WTC11 (cell line): ENCODE results near the gene RASGRP4. TPM values are rescaled to one million over a fixed set of nuclear protein-coding genes. Genes with fewer than 3 reads are reported as not detected.

Experiments
- ELF4 ChIP-seq: sonication (generic); formaldehyde crosslinking; IDR thresholded peaks from 2 replicates; pipeline ENCODE4 v1.8.1; 2022; ENCODE audit warnings: low read depth, mild to moderate bottlenecking, moderate library complexity, missing genetic modification reagents
- FOXK1 ChIP-seq: sonication (generic); formaldehyde crosslinking; IDR thresholded peaks from 2 replicates; pipeline ENCODE4 v1.8.0; 2022; ENCODE audit warnings: mild to moderate bottlenecking, moderate library complexity, missing genetic modification reagents
- FOXP1 ChIP-seq: sonication (generic); formaldehyde crosslinking; IDR thresholded peaks from 2 replicates; pipeline ENCODE4 v1.8.0; 2022; ENCODE audit warnings: missing genetic modification reagents, mild to moderate bottlenecking, moderate library complexity, borderline replicate concordance
- GABPB1 ChIP-seq: sonication (generic); formaldehyde crosslinking; IDR thresholded peaks from 2 replicates; pipeline ENCODE4 v1.8.1; 2023; ENCODE audit warnings: mild to moderate bottlenecking, missing genetic modification reagents
- NFE2L1 ChIP-seq: sonication (generic); formaldehyde crosslinking; IDR thresholded peaks from 2 replicates; pipeline ENCODE4 v1.8.1; 2023; ENCODE audit warnings: missing genetic modification reagents
- NR2C2 ChIP-seq: sonication (generic); formaldehyde crosslinking; IDR thresholded peaks from 2 replicates; pipeline ENCODE4 v1.8.0; 2022; ENCODE audit warnings: mild to moderate bottlenecking, missing genetic modification reagents
- SP1 ChIP-seq: sonication (generic); formaldehyde crosslinking; conservative IDR thresholded peaks from 2 replicates; pipeline ENCODE4 v1.8.1; 2022; ENCODE audit warnings: missing genetic modification reagents
- TCF7 ChIP-seq: sonication (generic); formaldehyde crosslinking; IDR thresholded peaks from 2 replicates; pipeline ENCODE4 v1.8.0; 2022; ENCODE audit warnings: mild to moderate bottlenecking, low read depth, missing genetic modification reagents, moderate library complexity
- TEAD1 ChIP-seq: sonication (generic); formaldehyde crosslinking; IDR thresholded peaks from 2 replicates; pipeline ENCODE4 v1.8.0; 2022; ENCODE audit warnings: mild to moderate bottlenecking, missing genetic modification reagents
- TEAD4 ChIP-seq: sonication (generic); formaldehyde crosslinking; IDR thresholded peaks from 2 replicates; pipeline ENCODE4 v1.8.0; 2022; ENCODE audit warnings: mild to moderate bottlenecking, missing genetic modification reagents
- ZNF263 ChIP-seq: sonication (generic); formaldehyde crosslinking; IDR thresholded peaks from 2 replicates; pipeline ENCODE4 v1.8.1; 2022; ENCODE audit warnings: low read depth, mild to moderate bottlenecking, moderate library complexity, missing genetic modification reagents
- ZNF423 ChIP-seq: fragments of 250-450 bp; sonication (Bioruptor Pico); IDR thresholded peaks from 2 replicates; pipeline ENCODE4 v2.1.2; 2022; ENCODE audit warnings: mild to moderate bottlenecking, moderate library complexity
- total RNA-seq: library from RNA; stranded (reverse); gene quantifications from 3 replicates; pipeline ENCODE4 v1.2.3, GENCODE V29; 2021
- TF ChIP-seq, protein P1 (sequence below): sonication (generic); formaldehyde crosslinking; IDR thresholded peaks from 2 replicates; pipeline ENCODE4 v1.8.1; 2022; ENCODE audit warnings: low read depth, missing genetic modification reagents, borderline replicate concordance
- TF ChIP-seq, protein P2 (sequence below): sonication (generic); formaldehyde crosslinking; IDR thresholded peaks from 2 replicates; pipeline ENCODE4 v1.8.0; 2023; ENCODE audit warnings: missing genetic modification reagents, mild to moderate bottlenecking, borderline replicate concordance
- TF ChIP-seq, protein P3 (sequence below): sonication (generic); formaldehyde crosslinking; IDR thresholded peaks from 2 replicates; pipeline ENCODE4 v1.8.1; 2023; ENCODE audit warnings: mild to moderate bottlenecking, missing genetic modification reagents
- TF ChIP-seq, protein P4 (sequence below): sonication (generic); formaldehyde crosslinking; conservative IDR thresholded peaks from 2 replicates; pipeline ENCODE4 v1.8.1; 2022; ENCODE audit warnings: mild to moderate bottlenecking, missing genetic modification reagents
- TF ChIP-seq, protein P5 (sequence below): sonication (generic); formaldehyde crosslinking; IDR thresholded peaks from 2 replicates; pipeline ENCODE4 v1.8.1; 2022; ENCODE audit warnings: mild to moderate bottlenecking, moderate library complexity, missing genetic modification reagents
- TF ChIP-seq, protein P6 (sequence below): sonication (generic); formaldehyde crosslinking; IDR thresholded peaks from 2 replicates; pipeline ENCODE4 v1.8.1; 2022; ENCODE audit warnings: low read depth, mild to moderate bottlenecking, moderate library complexity, missing genetic modification reagents, borderline replicate concordance
- TF ChIP-seq, protein P7 (sequence below): sonication (generic); formaldehyde crosslinking; IDR thresholded peaks from 2 replicates; pipeline ENCODE4 v1.8.0; 2023; ENCODE audit warnings: mild to moderate bottlenecking, missing genetic modification reagents
- TF ChIP-seq, protein P8 (sequence below): fragments of 250-450 bp; sonication (Bioruptor Pico); IDR thresholded peaks from 2 replicates; pipeline ENCODE4 v2.1.2; 2022; ENCODE audit warnings: mild to moderate bottlenecking, moderate library complexity
- TF ChIP-seq, protein P9 (sequence below): fragments of 250-450 bp; sonication (Bioruptor Pico); IDR thresholded peaks from 2 replicates; pipeline ENCODE4 v1.9.0; 2021; ENCODE audit warnings: mild to moderate bottlenecking

RASGRP4 gene
- total RNA-seq, 1 experiment from 2014 or later, result 2.5 TPM

DNA sequence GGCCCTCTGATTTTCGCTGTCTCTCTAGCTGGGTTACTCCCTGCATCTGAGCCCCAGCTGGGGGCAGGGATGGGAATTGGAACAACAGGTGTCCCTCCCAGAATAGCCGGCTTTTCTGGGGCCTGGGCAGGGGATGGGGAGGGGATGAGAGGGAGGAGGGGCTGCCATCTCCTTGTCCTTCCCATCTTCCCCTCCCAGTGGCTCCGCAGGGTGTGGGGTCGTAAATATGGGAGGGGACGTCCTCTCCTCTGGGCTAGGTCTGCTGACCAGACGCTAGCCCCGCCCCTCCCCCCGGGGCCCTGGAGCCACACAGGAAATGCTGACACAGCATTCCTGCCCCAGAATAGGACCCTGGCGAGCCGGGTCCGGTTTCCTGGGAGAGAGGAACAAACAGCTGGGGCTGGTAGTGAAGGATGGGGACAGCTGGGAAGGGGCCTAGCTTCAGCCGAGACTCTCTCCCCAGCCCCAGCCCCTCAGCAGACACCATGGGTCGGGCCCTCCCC, 8.6 kb upstream of the RASGRP4 start (continued):
- TF ChIP-seq, protein P1, sequence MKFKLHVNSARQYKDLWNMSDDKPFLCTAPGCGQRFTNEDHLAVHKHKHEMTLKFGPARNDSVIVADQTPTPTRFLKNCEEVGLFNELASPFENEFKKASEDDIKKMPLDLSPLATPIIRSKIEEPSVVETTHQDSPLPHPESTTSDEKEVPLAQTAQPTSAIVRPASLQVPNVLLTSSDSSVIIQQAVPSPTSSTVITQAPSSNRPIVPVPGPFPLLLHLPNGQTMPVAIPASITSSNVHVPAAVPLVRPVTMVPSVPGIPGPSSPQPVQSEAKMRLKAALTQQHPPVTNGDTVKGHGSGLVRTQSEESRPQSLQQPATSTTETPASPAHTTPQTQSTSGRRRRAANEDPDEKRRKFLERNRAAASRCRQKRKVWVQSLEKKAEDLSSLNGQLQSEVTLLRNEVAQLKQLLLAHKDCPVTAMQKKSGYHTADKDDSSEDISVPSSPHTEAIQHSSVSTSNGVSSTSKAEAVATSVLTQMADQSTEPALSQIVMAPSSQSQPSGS (CRISPR knock-in tag), result no peak
- TF ChIP-seq ZNF423 (CRISPR knock-in tag), result peak; percentile 62; the same call in 1 of the 2 replicates
- no peak for TF ChIP-seq NR2C2
- TF ChIP-seq, protein P2, sequence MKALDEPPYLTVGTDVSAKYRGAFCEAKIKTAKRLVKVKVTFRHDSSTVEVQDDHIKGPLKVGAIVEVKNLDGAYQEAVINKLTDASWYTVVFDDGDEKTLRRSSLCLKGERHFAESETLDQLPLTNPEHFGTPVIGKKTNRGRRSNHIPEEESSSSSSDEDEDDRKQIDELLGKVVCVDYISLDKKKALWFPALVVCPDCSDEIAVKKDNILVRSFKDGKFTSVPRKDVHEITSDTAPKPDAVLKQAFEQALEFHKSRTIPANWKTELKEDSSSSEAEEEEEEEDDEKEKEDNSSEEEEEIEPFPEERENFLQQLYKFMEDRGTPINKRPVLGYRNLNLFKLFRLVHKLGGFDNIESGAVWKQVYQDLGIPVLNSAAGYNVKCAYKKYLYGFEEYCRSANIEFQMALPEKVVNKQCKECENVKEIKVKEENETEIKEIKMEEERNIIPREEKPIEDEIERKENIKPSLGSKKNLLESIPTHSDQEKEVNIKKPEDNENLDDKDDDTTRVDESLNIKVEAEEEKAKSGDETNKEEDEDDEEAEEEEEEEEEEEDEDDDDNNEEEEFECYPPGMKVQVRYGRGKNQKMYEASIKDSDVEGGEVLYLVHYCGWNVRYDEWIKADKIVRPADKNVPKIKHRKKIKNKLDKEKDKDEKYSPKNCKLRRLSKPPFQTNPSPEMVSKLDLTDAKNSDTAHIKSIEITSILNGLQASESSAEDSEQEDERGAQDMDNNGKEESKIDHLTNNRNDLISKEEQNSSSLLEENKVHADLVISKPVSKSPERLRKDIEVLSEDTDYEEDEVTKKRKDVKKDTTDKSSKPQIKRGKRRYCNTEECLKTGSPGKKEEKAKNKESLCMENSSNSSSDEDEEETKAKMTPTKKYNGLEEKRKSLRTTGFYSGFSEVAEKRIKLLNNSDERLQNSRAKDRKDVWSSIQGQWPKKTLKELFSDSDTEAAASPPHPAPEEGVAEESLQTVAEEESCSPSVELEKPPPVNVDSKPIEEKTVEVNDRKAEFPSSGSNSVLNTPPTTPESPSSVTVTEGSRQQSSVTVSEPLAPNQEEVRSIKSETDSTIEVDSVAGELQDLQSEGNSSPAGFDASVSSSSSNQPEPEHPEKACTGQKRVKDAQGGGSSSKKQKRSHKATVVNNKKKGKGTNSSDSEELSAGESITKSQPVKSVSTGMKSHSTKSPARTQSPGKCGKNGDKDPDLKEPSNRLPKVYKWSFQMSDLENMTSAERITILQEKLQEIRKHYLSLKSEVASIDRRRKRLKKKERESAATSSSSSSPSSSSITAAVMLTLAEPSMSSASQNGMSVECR (CRISPR knock-in tag), result 0 out of 2 replicates have a peak, but pooled peaks have one; percentile 3
- no peak for TF ChIP-seq GABPB1 (CRISPR knock-in tag)
- TF ChIP-seq, protein P3, sequence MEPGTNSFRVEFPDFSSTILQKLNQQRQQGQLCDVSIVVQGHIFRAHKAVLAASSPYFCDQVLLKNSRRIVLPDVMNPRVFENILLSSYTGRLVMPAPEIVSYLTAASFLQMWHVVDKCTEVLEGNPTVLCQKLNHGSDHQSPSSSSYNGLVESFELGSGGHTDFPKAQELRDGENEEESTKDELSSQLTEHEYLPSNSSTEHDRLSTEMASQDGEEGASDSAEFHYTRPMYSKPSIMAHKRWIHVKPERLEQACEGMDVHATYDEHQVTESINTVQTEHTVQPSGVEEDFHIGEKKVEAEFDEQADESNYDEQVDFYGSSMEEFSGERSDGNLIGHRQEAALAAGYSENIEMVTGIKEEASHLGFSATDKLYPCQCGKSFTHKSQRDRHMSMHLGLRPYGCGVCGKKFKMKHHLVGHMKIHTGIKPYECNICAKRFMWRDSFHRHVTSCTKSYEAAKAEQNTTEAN (CRISPR knock-in tag), result no peak
- TF ChIP-seq, protein P4, sequence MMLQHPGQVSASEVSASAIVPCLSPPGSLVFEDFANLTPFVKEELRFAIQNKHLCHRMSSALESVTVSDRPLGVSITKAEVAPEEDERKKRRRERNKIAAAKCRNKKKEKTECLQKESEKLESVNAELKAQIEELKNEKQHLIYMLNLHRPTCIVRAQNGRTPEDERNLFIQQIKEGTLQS (CRISPR knock-in tag), result no peak
- TF ChIP-seq, protein P5, sequence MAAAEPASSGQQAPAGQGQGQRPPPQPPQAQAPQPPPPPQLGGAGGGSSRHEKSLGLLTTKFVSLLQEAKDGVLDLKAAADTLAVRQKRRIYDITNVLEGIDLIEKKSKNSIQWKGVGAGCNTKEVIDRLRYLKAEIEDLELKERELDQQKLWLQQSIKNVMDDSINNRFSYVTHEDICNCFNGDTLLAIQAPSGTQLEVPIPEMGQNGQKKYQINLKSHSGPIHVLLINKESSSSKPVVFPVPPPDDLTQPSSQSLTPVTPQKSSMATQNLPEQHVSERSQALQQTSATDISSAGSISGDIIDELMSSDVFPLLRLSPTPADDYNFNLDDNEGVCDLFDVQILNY (CRISPR knock-in tag), result no peak
- no peak for TF ChIP-seq TEAD4 (CRISPR knock-in tag)
- TF ChIP-seq NFE2L1 (CRISPR knock-in tag), result peak; percentile 70
- TF ChIP-seq, protein P6, sequence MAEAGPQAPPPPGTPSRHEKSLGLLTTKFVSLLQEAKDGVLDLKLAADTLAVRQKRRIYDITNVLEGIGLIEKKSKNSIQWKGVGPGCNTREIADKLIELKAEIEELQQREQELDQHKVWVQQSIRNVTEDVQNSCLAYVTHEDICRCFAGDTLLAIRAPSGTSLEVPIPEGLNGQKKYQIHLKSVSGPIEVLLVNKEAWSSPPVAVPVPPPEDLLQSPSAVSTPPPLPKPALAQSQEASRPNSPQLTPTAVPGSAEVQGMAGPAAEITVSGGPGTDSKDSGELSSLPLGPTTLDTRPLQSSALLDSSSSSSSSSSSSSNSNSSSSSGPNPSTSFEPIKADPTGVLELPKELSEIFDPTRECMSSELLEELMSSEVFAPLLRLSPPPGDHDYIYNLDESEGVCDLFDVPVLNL (CRISPR knock-in tag), result no peak
- TF ChIP-seq SP1 (CRISPR knock-in tag), result peak; percentile 76
- TF ChIP-seq, protein P7, sequence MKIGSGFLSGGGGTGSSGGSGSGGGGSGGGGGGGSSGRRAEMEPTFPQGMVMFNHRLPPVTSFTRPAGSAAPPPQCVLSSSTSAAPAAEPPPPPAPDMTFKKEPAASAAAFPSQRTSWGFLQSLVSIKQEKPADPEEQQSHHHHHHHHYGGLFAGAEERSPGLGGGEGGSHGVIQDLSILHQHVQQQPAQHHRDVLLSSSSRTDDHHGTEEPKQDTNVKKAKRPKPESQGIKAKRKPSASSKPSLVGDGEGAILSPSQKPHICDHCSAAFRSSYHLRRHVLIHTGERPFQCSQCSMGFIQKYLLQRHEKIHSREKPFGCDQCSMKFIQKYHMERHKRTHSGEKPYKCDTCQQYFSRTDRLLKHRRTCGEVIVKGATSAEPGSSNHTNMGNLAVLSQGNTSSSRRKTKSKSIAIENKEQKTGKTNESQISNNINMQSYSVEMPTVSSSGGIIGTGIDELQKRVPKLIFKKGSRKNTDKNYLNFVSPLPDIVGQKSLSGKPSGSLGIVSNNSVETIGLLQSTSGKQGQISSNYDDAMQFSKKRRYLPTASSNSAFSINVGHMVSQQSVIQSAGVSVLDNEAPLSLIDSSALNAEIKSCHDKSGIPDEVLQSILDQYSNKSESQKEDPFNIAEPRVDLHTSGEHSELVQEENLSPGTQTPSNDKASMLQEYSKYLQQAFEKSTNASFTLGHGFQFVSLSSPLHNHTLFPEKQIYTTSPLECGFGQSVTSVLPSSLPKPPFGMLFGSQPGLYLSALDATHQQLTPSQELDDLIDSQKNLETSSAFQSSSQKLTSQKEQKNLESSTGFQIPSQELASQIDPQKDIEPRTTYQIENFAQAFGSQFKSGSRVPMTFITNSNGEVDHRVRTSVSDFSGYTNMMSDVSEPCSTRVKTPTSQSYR (CRISPR knock-in tag), result no peak; the same call in 1 of the 2 replicates
- 0 out of 2 replicates have a peak, but pooled peaks have one; percentile 39 for TF ChIP-seq FOXP1 (CRISPR knock-in tag)
- TF ChIP-seq ELF4 (CRISPR knock-in tag), result no peak
- no peak for TF ChIP-seq TEAD1 (CRISPR knock-in tag)
- TF ChIP-seq, protein P8, sequence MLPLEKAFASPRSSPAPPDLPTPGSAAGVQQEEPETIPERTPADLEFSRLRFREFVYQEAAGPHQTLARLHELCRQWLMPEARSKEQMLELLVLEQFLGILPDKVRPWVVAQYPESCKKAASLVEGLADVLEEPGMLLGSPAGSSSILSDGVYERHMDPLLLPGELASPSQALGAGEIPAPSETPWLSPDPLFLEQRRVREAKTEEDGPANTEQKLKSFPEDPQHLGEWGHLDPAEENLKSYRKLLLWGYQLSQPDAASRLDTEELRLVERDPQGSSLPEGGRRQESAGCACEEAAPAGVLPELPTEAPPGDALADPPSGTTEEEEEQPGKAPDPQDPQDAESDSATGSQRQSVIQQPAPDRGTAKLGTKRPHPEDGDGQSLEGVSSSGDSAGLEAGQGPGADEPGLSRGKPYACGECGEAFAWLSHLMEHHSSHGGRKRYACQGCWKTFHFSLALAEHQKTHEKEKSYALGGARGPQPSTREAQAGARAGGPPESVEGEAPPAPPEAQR (CRISPR knock-in tag), result no peak
- no peak for TF ChIP-seq TCF7
- TF ChIP-seq, protein P9, sequence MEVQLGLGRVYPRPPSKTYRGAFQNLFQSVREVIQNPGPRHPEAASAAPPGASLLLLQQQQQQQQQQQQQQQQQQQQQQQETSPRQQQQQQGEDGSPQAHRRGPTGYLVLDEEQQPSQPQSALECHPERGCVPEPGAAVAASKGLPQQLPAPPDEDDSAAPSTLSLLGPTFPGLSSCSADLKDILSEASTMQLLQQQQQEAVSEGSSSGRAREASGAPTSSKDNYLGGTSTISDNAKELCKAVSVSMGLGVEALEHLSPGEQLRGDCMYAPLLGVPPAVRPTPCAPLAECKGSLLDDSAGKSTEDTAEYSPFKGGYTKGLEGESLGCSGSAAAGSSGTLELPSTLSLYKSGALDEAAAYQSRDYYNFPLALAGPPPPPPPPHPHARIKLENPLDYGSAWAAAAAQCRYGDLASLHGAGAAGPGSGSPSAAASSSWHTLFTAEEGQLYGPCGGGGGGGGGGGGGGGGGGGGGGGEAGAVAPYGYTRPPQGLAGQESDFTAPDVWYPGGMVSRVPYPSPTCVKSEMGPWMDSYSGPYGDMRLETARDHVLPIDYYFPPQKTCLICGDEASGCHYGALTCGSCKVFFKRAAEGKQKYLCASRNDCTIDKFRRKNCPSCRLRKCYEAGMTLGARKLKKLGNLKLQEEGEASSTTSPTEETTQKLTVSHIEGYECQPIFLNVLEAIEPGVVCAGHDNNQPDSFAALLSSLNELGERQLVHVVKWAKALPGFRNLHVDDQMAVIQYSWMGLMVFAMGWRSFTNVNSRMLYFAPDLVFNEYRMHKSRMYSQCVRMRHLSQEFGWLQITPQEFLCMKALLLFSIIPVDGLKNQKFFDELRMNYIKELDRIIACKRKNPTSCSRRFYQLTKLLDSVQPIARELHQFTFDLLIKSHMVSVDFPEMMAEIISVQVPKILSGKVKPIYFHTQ, result no peak
- TF ChIP-seq FOXK1 (CRISPR knock-in tag), result peak; percentile 72; the same call in 1 of the 2 replicates
- TF ChIP-seq ZNF263 (CRISPR knock-in tag), result no peak
